HCT116 (cell line): ENCODE data around the gene GMDS. TPM values are rescaled to one million over a fixed set of nuclear protein-coding genes. Genes with fewer than 3 reads are reported as not detected.

ENCODE experiments used
- ATAC-seq: fragments of 200-7000 bp; cut with Tn5 transposase; 2 replicates; pipeline ENCODE4 v1.9.1; 2020; ENCODE audit warnings: mild to moderate bottlenecking, moderate library complexity
- BruUV-seq: library from RNA; stranded (reverse); fragments of 400-500 nt; replicated peaks from 2 replicates; lab custom pipeline; 2021; lab: Mats Ljungman, UMichigan
- CTCF ChIA-PET: fragments of 300-600 bp; sonication (Branson Sonifier 250); formaldehyde crosslinking; loops from one replicate; lab custom pipeline; 2021; ENCODE audit warnings: antibody characterized with exemption; lab: Charles Lee
- POLR2A ChIA-PET: fragments of 300-600, 350-600 bp; sonication (Branson Sonifier 250); formaldehyde crosslinking; loops from one replicate; lab custom pipeline; 2021; ENCODE audit warnings: antibody characterized with exemption; lab: Charles Lee
- RAD21 ChIA-PET, 2 experiments: fragments of 300-600 bp; sonication (Branson Sonifier 250); formaldehyde crosslinking; loops; one replicate each; lab custom pipeline; 2023; ENCODE audit warnings: low total read pairs in 2 of 2; ENCODE audit not compliant: uncharacterized antibody in 2 of 2, unreplicated experiment in 2 of 2, low non-redundant PET in 1 of 2; lab: Charles Lee
- DNase-seq: peaks from one replicate; pipeline ENCODE4 v3.0.0-alpha.2; 2010; ENCODE audit warnings: low read depth, low spot score
- H2AFZ ChIP-seq: fragments of 200-600 bp; shearing (Covaris generic), sonication (generic); 2 replicates; pipeline ENCODE4 v1.6.1; 2017; ENCODE audit warnings: low read depth, mixed run types, mixed read lengths, antibody characterized with exemption, low read length; ENCODE audit not compliant: poor library complexity, severe bottlenecking
- H3K27ac ChIP-seq: 2 replicates; pipeline ENCODE4 v1.5.1; 2012; ENCODE audit warnings: low read depth, low read length
- H3K27me3 ChIP-seq: fragments of 200-600 bp; sonication (generic); 2 replicates; pipeline ENCODE4 v1.6.1; 2016; ENCODE audit warnings: mixed run types, low read length, mixed read lengths; ENCODE audit not compliant: insufficient read depth
- H3K36me3 ChIP-seq, 2 experiments: fragments of 200-500 bp in 1 of 2; fragments of 200-600 bp in 1 of 2; sonication (Bioruptor generic) in 1 of 2; sonication (generic) in 1 of 2; 2 replicates each; pipeline versions ENCODE4 v1.5.1 to v1.6.1; 2014 to 2016; ENCODE audit warnings: low read length in 2 of 2, inconsistent platforms in 1 of 2, mixed read lengths in 1 of 2, mixed run types in 1 of 2; ENCODE audit not compliant: insufficient read depth in 2 of 2, control insufficient read depth in 1 of 2
- H3K4me1 ChIP-seq, 2 experiments: fragments of 200-600 bp in 1 of 2; sonication (generic) in 1 of 2; 2 replicates each; pipeline versions ENCODE4 v1.5.1 to v1.6.1; 2012 to 2017; ENCODE audit warnings: low read length in 2 of 2, inconsistent platforms in 1 of 2, mild to moderate bottlenecking in 1 of 2, mixed read lengths in 1 of 2, mixed run types in 1 of 2, moderate library complexity in 1 of 2; ENCODE audit not compliant: insufficient read depth in 2 of 2, control insufficient read depth in 1 of 2
- H3K4me2 ChIP-seq: fragments of 200-600 bp; sonication (generic); 2 replicates; pipeline ENCODE4 v1.6.1; 2017; ENCODE audit warnings: mixed run types, low read length, mixed read lengths
- H3K4me3 ChIP-seq, 2 experiments: fragments of 200-600 bp in 1 of 2; sonication (generic) in 1 of 2; replicated peaks in 1 of 2; 2 replicates each; pipeline ENCODE4 v1.5.1; 2011 to 2016; ENCODE audit warnings: low read length in 2 of 2, control low read depth in 1 of 2, low read depth in 1 of 2, mild to moderate bottlenecking in 1 of 2, mixed read lengths in 1 of 2, mixed run types in 1 of 2
- H3K79me2 ChIP-seq: fragments of 200-600 bp; sonication (generic); 2 replicates; pipeline ENCODE4 v1.6.1; 2017; ENCODE audit warnings: mild to moderate bottlenecking, mixed run types, low read length, moderate library complexity, mixed read lengths; ENCODE audit not compliant: insufficient read depth
- H3K9ac ChIP-seq: fragments of 200-600 bp; sonication (generic); 2 replicates; pipeline ENCODE4 v1.6.1; 2016; ENCODE audit warnings: low read length, mixed read lengths
- H3K9me2 ChIP-seq: fragments of 200-600 bp; sonication (generic), shearing (Covaris generic); 2 replicates; pipeline ENCODE4 v1.6.1; 2017; ENCODE audit warnings: mixed run types, mild to moderate bottlenecking, moderate library complexity; ENCODE audit not compliant: insufficient read depth
- H3K9me3 ChIP-seq, 2 experiments: fragments of 200-500 bp in 1 of 2; fragments of 200-600 bp in 1 of 2; sonication (Bioruptor generic) in 1 of 2; sonication (generic) in 1 of 2; 2 replicates each; pipeline ENCODE4 v1.6.1; 2014 to 2017; ENCODE audit warnings: low read length in 2 of 2, mixed read lengths in 2 of 2, inconsistent platforms in 1 of 2, low read depth in 1 of 2, mild to moderate bottlenecking in 1 of 2, mixed run types in 1 of 2, moderate library complexity in 1 of 2; ENCODE audit not compliant: control insufficient read depth in 1 of 2, insufficient read depth in 1 of 2
- H4K20me1 ChIP-seq: fragments of 200-600 bp; sonication (generic), shearing (Covaris generic); 2 replicates; pipeline ENCODE4 v1.6.1; 2017; ENCODE audit warnings: mixed run types, mild to moderate bottlenecking, moderate library complexity; ENCODE audit not compliant: insufficient read depth
- ATF3 ChIP-seq: IDR thresholded peaks from 2 replicates; pipeline ENCODE4 v1.6.1; 2012
- CEBPB ChIP-seq: IDR thresholded peaks from 2 replicates; pipeline ENCODE4 v1.6.1; 2012; ENCODE audit warnings: low read depth
- EZH2 ChIP-seq: fragments of 200-600 bp; sonication (generic); IDR thresholded peaks from 2 replicates; pipeline ENCODE4 v1.6.1; 2017; ENCODE audit warnings: antibody characterized with exemption, mixed run types
- EZH2phosphoT487 ChIP-seq: fragments of 200-600 bp; IDR thresholded peaks from 2 replicates; pipeline ENCODE4 v1.6.1; 2018; ENCODE audit warnings: antibody characterized with exemption, borderline replicate concordance
- MAX ChIP-seq: IDR thresholded peaks from 2 replicates; pipeline ENCODE4 v1.6.1; 2012
- POLR2AphosphoS5 ChIP-seq: IDR thresholded peaks from 2 replicates; pipeline ENCODE4 v1.6.1; 2011; ENCODE audit warnings: mild to moderate bottlenecking, low read depth, low read length, moderate library complexity
- REST ChIP-seq: IDR thresholded peaks from 2 replicates; pipeline ENCODE4 v1.6.1; 2012; ENCODE audit warnings: low read depth
- SRF ChIP-seq: IDR thresholded peaks from 2 replicates; pipeline ENCODE4 v1.6.1; 2012; ENCODE audit warnings: low read depth
- TCF7L2 ChIP-seq: IDR thresholded peaks from 2 replicates; pipeline ENCODE4 v1.7.0; 2011; ENCODE audit warnings: borderline replicate concordance, inconsistent platforms; ENCODE audit not compliant: insufficient read depth, insufficient read length; ENCODE audit errors: extremely low read depth
- YY1 ChIP-seq: IDR thresholded peaks from 2 replicates; pipeline ENCODE4 v1.6.1; 2011; ENCODE audit warnings: low read length, low read depth, moderate library complexity, mild to moderate bottlenecking; ENCODE audit not compliant: insufficient replicate concordance; ENCODE audit errors: extremely low read depth
- ZFX ChIP-seq: fragments of 450-650 bp; IDR thresholded peaks from 2 replicates; pipeline ENCODE4 v1.6.1; 2017
- intact Hi-C: fragments of 100-400 bp; cut with micrococcal nuclease; formaldehyde crosslinking; loops from 2 replicates; pipeline ENCODE4 v1.10.0; 2022
- total RNA-seq: library from RNA; stranded (reverse); gene quantifications from one replicate; pipeline ENCODE4 v1.2.1, GENCODE V29; 2021; ENCODE audit not compliant: unreplicated experiment

GMDS gene
- total RNA-seq, 1 experiment from 2014 or later = 34.4 TPM

- no peak overlapping the region for H3K4me3 ChIP-seq
- TF ChIP-seq REST (no peak), EZH2 (no peak), YY1 (no peak), POLR2AphosphoS5 (no peak), MAX (no peak), CEBPB (no peak), TCF7L2 (no peak), ATF3 (no peak), SRF (no peak), ZFX (no peak), EZH2phosphoT487 (no peak)
- TF ChIP-seq, all 23 proteins: peak for 0
- Histone ChIP-seq H3K27ac (no peak overlapping the region), H2AFZ (no peak overlapping the region), H4K20me1 (no peaks in the 10 kb centered on the region), H3K4me1 (no peaks in the 10 kb centered on the region), H3K79me2 (peaks cover 4% of the 10 kb centered on the region; the same call in 1 of the 2 replicates), H3K9ac (no peak overlapping the region), H3K27me3 (no peaks in the 10 kb centered on the region), H3K9me2 (no peaks in the 10 kb centered on the region), H3K9me3 (no peaks in the 10 kb centered on the region), H3K4me2 (no peak overlapping the region), H3K36me3 (no peaks in the 10 kb centered on the region)
- no TSS peak for BruUV-seq
- intact Hi-C loops = no loop called here
- DNase-seq (no peak), ATAC-seq (no peak)
- RAD21 ChIA-PET = no interaction called here
- CTCF ChIA-PET = no interaction called here
- POLR2A ChIA-PET = no interaction called here
Observed at GRCh38 chr6:1619098-1619672, 626.2 kb downstream of the GMDS start.
